IPS-18c (cell line): ENCODE results near the gene EPX.
"Not testable (repeated sequence)": the region's sequence is repeated elsewhere in the genome, so short reads cannot be mapped to it uniquely, and the experiment has no call there.

ENCODE experiments used
- H3K4me3 ChIP-seq: 2 replicates; pipeline ENCODE4 v1.7.0; 2013; ENCODE audit warnings: low read depth, mild to moderate bottlenecking, low read length, moderate library complexity; ENCODE audit not compliant: insufficient read depth
- H3K9me3 ChIP-seq: one replicate; pipeline ENCODE4 v1.6.1; 2013; ENCODE audit warnings: mild to moderate bottlenecking, low read length, moderate library complexity; ENCODE audit not compliant: control insufficient read depth, insufficient read depth

EPX gene

GRCh38 chr17:58192612-58193011 is at the start of gene EPX:
Gene EPX, plus strand, starts transcription at chr17:58192726. Its CDS starts 121 bp downstream, at chr17:58192847.
- H3K4me3 ChIP-seq, result no peak within 1 kb of the TSS
- H3K9me3 ChIP-seq, result peaks cover 2% of the 10 kb centered on the region

- H3K9me3 ChIP-seq, H3K4me3 ChIP-seq: not testable (repeated sequence)
Measured at GRCh38 chr17:58143335-58143734, 49.2 kb upstream of the EPX start.

- Histone ChIP-seq H3K9me3 (peaks cover 2% of the 10 kb centered on the region), H3K4me3 (no peak overlapping the region)
Measured at GRCh38 chr17:58144801-58145200, 47.7 kb upstream of the EPX start.

GRCh38 chr17:58147930-58148434 is 44.5 kb upstream of the EPX start, which contains the start of gene OR4D1:
Gene OR4D1, plus strand, starts transcription at chr17:58148384. Its CDS starts 6,770 bp downstream, at chr17:58155154.
- H3K9me3 ChIP-seq, result peaks cover 2% of the 10 kb centered on the region
- H3K4me3 ChIP-seq, result no peak within 1 kb of the TSS

- Histone ChIP-seq H3K9me3 (peaks cover 2% of the 10 kb centered on the region), H3K4me3 (no peak overlapping the region)
Measured at GRCh38 chr17:58148609-58149008, 43.9 kb upstream of the EPX start.

GRCh38 chr17:58150394-58150793 is 42.1 kb upstream of the EPX start:
- Histone ChIP-seq H3K4me3 (no peak overlapping the region), H3K9me3 (no peaks in the 10 kb centered on the region)

- Histone ChIP-seq H3K9me3 (no peaks in the 10 kb centered on the region), H3K4me3 (no peak overlapping the region)
Measured at GRCh38 chr17:58153046-58153445, 39.5 kb upstream of the EPX start.

GRCh38 chr17:58153671-58154070 is 38.9 kb upstream of the EPX start:
- no peaks in the 10 kb centered on the region for H3K9me3 ChIP-seq
- H3K4me3 ChIP-seq, result no peak overlapping the region

- H3K4me3 ChIP-seq, result peak overlapping the region; percentile 53
- H3K9me3 ChIP-seq, result no peaks in the 10 kb centered on the region
Measured at GRCh38 chr17:58156839-58157803, 35.4 kb upstream of the EPX start.

GRCh38 chr17:58158181-58158580 is 34.3 kb upstream of the EPX start:
- H3K4me3 ChIP-seq, result no peak overlapping the region

GRCh38 chr17:58161566-58161965 is 31.0 kb upstream of the EPX start:
- H3K9me3 ChIP-seq, result no peaks in the 10 kb centered on the region
- H3K4me3 ChIP-seq, result no peak overlapping the region

More at GRCh38 chr17:58158181-58158580, 34.3 kb upstream of the EPX start:
- H3K9me3 ChIP-seq, result no peaks in the 10 kb centered on the region

- no peak overlapping the region for H3K4me3 ChIP-seq
- H3K9me3 ChIP-seq, result no peaks in the 10 kb centered on the region
Measured at GRCh38 chr17:58165981-58166380, 26.5 kb upstream of the EPX start.

GRCh38 chr17:58166682-58167081 is 25.8 kb upstream of the EPX start, which contains the start of gene OR4D2:
Gene OR4D2, plus strand, starts transcription at chr17:58166982. Its CDS starts 2,674 bp downstream, at chr17:58169656.
- Histone ChIP-seq H3K9me3 (no peaks in the 10 kb centered on the region), H3K4me3 (no peak within 1 kb of the TSS)

- Histone ChIP-seq H3K4me3 (no peak overlapping the region), H3K9me3 (no peaks in the 10 kb centered on the region)
Measured at GRCh38 chr17:58170622-58171021, 21.9 kb upstream of the EPX start.

- Histone ChIP-seq H3K9me3 (no peaks in the 10 kb centered on the region), H3K4me3 (no peak overlapping the region)
Measured at GRCh38 chr17:58172369-58173071, 20.0 kb upstream of the EPX start.

- H3K9me3 ChIP-seq, result no peaks in the 10 kb centered on the region
Measured at GRCh38 chr17:58174871-58175270, 17.7 kb upstream of the EPX start.

GRCh38 chr17:58176200-58176599 is 16.3 kb upstream of the EPX start:
- no peaks in the 10 kb centered on the region for H3K9me3 ChIP-seq
- H3K4me3 ChIP-seq, result no peak overlapping the region

More at GRCh38 chr17:58174871-58175270, 17.7 kb upstream of the EPX start:
- H3K4me3 ChIP-seq, result no peak overlapping the region

GRCh38 chr17:58181796-58182195 is 10.7 kb upstream of the EPX start:
- H3K4me3 ChIP-seq, result no peak overlapping the region

More at GRCh38 chr17:58181796-58182195, 10.7 kb upstream of the EPX start:
- no peaks in the 10 kb centered on the region for H3K9me3 ChIP-seq
